SU-DHL-6 (cell line): ENCODE measurements around the gene PGAP3.

ENCODE experiments used
- H2AFZ ChIP-seq: fragments of 200-600 bp; sonication (generic); 2 replicates; pipeline ENCODE4 v1.6.1; 2014; ENCODE audit warnings: low read depth, mild to moderate bottlenecking, moderate library complexity, mixed read lengths, antibody characterized with exemption, low read length; ENCODE audit not compliant: severe bottlenecking
- H3F3A ChIP-seq: fragments of 200-600 bp; shearing (Covaris generic); 2 replicates; pipeline ENCODE4 v1.6.0; 2016; ENCODE audit warnings: antibody characterized with exemption, mild to moderate bottlenecking; ENCODE audit not compliant: insufficient read depth
- H3K27ac ChIP-seq: fragments of 200-600 bp; sonication (generic); 2 replicates; pipeline ENCODE4 v1.5.1; 2016; ENCODE audit warnings: low read depth, mild to moderate bottlenecking, low read length, moderate library complexity, mixed read lengths
- H3K27me3 ChIP-seq: fragments of 200-600 bp; sonication (generic), shearing (Covaris generic); 2 replicates; pipeline ENCODE4 v1.6.0; 2014; ENCODE audit warnings: mild to moderate bottlenecking, low read length
- H3K36me3 ChIP-seq: fragments of 200-600 bp; sonication (generic); 2 replicates; pipeline ENCODE4 v1.6.1; 2014; ENCODE audit warnings: mild to moderate bottlenecking, low read length, mixed read lengths
- H3K4me2 ChIP-seq: fragments of 300-600, 200-600 bp; shearing (Covaris generic), sonication (generic); 2 replicates; pipeline ENCODE4 v1.6.0; 2014; ENCODE audit warnings: low read length, low read depth, mild to moderate bottlenecking; ENCODE audit not compliant: poor library complexity, severe bottlenecking
- H3K4me3 ChIP-seq: fragments of 200-600 bp; sonication (generic); 2 replicates; pipeline ENCODE4 v1.5.1; 2014; ENCODE audit warnings: antibody characterized with exemption, low read length, mild to moderate bottlenecking, mixed read lengths; ENCODE audit not compliant: insufficient read depth, poor library complexity, severe bottlenecking
- H3K79me2 ChIP-seq: fragments of 200-600 bp; sonication (generic); 2 replicates; pipeline ENCODE4 v1.6.1; 2014; ENCODE audit warnings: mild to moderate bottlenecking, low read length, moderate library complexity; ENCODE audit not compliant: insufficient read depth
- H3K9ac ChIP-seq: fragments of 200-600 bp; sonication (generic); 2 replicates; pipeline ENCODE4 v1.7.0; 2014; ENCODE audit warnings: mild to moderate bottlenecking, low read length
- H3K9me2 ChIP-seq: fragments of 200-600 bp; sonication (generic); replicated peaks from 2 replicates; pipeline ENCODE4 v1.6.1; 2014; ENCODE audit warnings: low read length; ENCODE audit not compliant: insufficient read depth
- H3K9me3 ChIP-seq: fragments of 200-600 bp; sonication (generic); 2 replicates; pipeline ENCODE4 v1.6.1; 2014; ENCODE audit warnings: low read length, mixed read lengths; ENCODE audit not compliant: insufficient read depth
- H4K20me1 ChIP-seq: fragments of 200-600 bp; sonication (generic); 2 replicates; pipeline ENCODE4 v1.6.1; 2014; ENCODE audit warnings: low read depth, mild to moderate bottlenecking, antibody characterized with exemption, low read length, moderate library complexity, mixed read lengths
- EZH2phosphoT487 ChIP-seq: fragments of 200-600 bp; sonication (generic), shearing (Covaris generic); conservative IDR thresholded peaks from 2 replicates; pipeline ENCODE4 v1.6.1; 2018; ENCODE audit warnings: mild to moderate bottlenecking, antibody characterized with exemption, low read length, moderate library complexity, mixed read lengths
- TF ChIP-seq, protein P1 (sequence below): fragments of 200-600 bp; sonication (generic); IDR thresholded peaks from one replicate; pipeline ENCODE4 v1.5.1; 2017; ENCODE audit warnings: antibody characterized with exemption, mild to moderate bottlenecking, low read length, moderate library complexity; ENCODE audit not compliant: insufficient read depth, poor library complexity, severe bottlenecking

PGAP3 gene

DNA sequence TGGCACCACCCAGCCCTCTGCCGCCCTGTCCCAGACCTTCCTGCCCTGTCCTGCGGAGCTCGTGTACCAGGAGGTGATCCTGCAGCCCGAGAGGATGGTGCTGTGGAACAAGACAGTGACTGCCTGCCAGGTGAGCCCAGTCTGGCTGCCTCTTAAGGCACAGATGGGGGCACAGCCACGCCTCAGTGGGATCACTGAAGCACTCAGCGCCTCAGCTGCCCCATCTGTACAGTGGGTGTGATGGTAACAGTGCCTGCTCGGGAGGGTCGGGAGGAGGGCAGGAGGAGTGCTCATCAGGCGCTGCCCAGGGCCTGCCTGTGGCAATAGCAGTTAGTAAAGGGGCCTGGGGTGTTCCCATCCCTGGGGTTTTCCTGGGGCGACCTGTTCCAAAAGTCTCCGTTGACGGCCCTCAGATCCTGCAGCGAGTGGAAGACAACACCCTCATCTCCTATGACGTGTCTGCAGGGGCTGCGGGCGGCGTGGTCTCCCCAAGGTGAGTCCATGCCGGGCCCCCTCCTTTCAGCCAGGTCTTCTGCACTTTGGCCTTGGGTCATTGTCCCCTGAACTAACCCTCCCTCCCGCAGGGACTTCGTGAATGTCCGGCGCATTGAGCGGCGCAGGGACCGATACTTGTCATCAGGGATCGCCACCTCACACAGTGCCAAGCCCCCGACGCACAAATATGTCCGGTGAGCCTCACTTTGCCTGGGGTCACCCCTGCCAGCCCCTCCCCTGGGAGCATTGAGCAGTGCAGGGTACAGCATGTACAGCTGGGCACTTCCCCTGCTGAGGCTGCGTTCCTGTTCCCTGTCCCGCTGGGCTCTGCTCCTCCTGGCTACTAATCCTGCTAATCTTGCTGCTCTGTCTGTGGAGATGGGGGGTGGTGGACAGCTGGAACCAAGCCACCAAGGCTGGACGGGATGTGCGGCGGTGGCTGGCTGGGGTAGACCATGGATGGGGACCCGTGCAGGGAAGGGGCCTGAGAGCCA is 27.2 kb downstream of the PGAP3 start:
- Histone ChIP-seq H3K27me3 (no peaks in the 10 kb centered on the region), H3K9ac (no peak overlapping the region), H2AFZ (no peak overlapping the region), H3K79me2 (no peaks in the 10 kb centered on the region), H3K4me2 (no peak overlapping the region), H3K36me3 (no peaks in the 10 kb centered on the region), H4K20me1 (no peaks in the 10 kb centered on the region), H3F3A (no peaks in the 10 kb centered on the region), H3K9me2 (no peaks in the 10 kb centered on the region), H3K9me3 (no peaks in the 10 kb centered on the region), H3K4me3 (no peak overlapping the region), H3K27ac (no peak overlapping the region)
- TF ChIP-seq, protein P1, sequence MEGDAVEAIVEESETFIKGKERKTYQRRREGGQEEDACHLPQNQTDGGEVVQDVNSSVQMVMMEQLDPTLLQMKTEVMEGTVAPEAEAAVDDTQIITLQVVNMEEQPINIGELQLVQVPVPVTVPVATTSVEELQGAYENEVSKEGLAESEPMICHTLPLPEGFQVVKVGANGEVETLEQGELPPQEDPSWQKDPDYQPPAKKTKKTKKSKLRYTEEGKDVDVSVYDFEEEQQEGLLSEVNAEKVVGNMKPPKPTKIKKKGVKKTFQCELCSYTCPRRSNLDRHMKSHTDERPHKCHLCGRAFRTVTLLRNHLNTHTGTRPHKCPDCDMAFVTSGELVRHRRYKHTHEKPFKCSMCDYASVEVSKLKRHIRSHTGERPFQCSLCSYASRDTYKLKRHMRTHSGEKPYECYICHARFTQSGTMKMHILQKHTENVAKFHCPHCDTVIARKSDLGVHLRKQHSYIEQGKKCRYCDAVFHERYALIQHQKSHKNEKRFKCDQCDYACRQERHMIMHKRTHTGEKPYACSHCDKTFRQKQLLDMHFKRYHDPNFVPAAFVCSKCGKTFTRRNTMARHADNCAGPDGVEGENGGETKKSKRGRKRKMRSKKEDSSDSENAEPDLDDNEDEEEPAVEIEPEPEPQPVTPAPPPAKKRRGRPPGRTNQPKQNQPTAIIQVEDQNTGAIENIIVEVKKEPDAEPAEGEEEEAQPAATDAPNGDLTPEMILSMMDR: no peak
- TF ChIP-seq EZH2phosphoT487: no peak

- H3K4me3 ChIP-seq: no peak overlapping the region
- no peaks in the 10 kb centered on the region for H3F3A ChIP-seq
- H3K36me3 ChIP-seq: no peaks in the 10 kb centered on the region
- H3K27ac ChIP-seq: no peak overlapping the region
- H2AFZ ChIP-seq: no peak overlapping the region
- no peaks in the 10 kb centered on the region for H3K27me3 ChIP-seq
- H3K4me2 ChIP-seq: no peak overlapping the region
- no peaks in the 10 kb centered on the region for H3K79me2 ChIP-seq
- no peaks in the 10 kb centered on the region for H3K9me2 ChIP-seq
- no peaks in the 10 kb centered on the region for H3K9me3 ChIP-seq
- TF ChIP-seq, protein P1: no peak
- TF ChIP-seq EZH2phosphoT487: no peak
- H3K9ac ChIP-seq: no peak overlapping the region
- no peaks in the 10 kb centered on the region for H4K20me1 ChIP-seq
Measured at GRCh38 chr17:39660011-39660360, 27.9 kb downstream of the PGAP3 start.

GRCh38 chr17:39659279-39660010 is 28.4 kb downstream of the PGAP3 start:
- Histone ChIP-seq H3K27ac (no peak overlapping the region), H3K9me2 (no peaks in the 10 kb centered on the region), H4K20me1 (no peaks in the 10 kb centered on the region), H2AFZ (no peak overlapping the region), H3K79me2 (no peaks in the 10 kb centered on the region), H3K4me3 (no peak overlapping the region), H3F3A (no peaks in the 10 kb centered on the region), H3K36me3 (no peaks in the 10 kb centered on the region), H3K9ac (no peak overlapping the region), H3K4me2 (no peak overlapping the region), H3K9me3 (no peaks in the 10 kb centered on the region), H3K27me3 (no peaks in the 10 kb centered on the region)
- TF ChIP-seq, protein P1: no peak
- TF ChIP-seq EZH2phosphoT487: no peak
